ENCODE data around the gene BACE1.

The BACE1 gene

DNA sequence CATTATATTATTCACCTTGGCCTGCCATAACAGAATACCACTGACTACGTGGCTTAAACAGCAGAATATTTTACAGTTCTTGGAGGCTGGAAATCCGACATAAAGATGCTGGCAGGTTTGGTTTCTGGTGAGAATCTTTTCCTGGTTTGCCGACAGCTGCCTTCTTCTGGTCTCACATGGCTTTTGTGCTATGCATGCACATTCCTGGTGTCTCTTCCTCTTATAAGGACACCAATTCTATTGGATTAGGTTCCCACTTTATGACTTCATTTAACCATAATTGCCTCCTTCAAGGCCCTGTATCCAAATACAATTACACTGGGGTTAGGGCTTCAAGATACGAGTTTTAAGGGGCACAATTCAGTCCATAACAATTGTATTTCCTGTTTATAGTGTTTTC lies 66.5 kb downstream of the BACE1 start:
- no peaks in the 10 kb centered on the region for H3K79me2 ChIP-seq (ENCODE audit: control insufficient read depth, insufficient read depth, low read length, poor library complexity)
- H4K12ac ChIP-seq (ENCODE audit: low read depth, low read length) = no peak overlapping the region
- no peak overlapping the region for H3K4me3 ChIP-seq (ENCODE audit: low read depth, low read length)
- H3K4me1 ChIP-seq (ENCODE audit: control insufficient read depth in 1 of 2, insufficient read depth in 2 of 2, low read length in 2 of 2) = no peaks in the 10 kb centered on the region
- no peaks in the 10 kb centered on the region for H3K27me3 ChIP-seq (ENCODE audit: insufficient read depth, low read length)
- H2BK12ac ChIP-seq (ENCODE audit: low read length) = no peak overlapping the region
- WGBS (ENCODE audit: extremely low coverage, insufficient coverage, insufficient read length) = no CpG with 5 or more reads among the region's 4 CpGs
- no peak overlapping the region for H3K4me2 ChIP-seq (ENCODE audit: low read length)
- H4K8ac ChIP-seq (ENCODE audit: low read depth, low read length) = no peak overlapping the region
- DNase-seq = no peak
- H2AFZ ChIP-seq (ENCODE audit: insufficient read depth, low read length, poor library complexity) = no peak overlapping the region
- H3K23ac ChIP-seq (ENCODE audit: low read length) = no peak overlapping the region
- no peak overlapping the region for H3K14ac ChIP-seq (ENCODE audit: low read length)
- H3K9me3 ChIP-seq (ENCODE audit: insufficient read depth, low read depth, low read length) = no peaks in the 10 kb centered on the region
- no peak overlapping the region for H3K4ac ChIP-seq (ENCODE audit: low read depth, low read length)
- no peak overlapping the region for H2AK5ac ChIP-seq (ENCODE audit: low read length)
- H2BK120ac ChIP-seq (ENCODE audit: insufficient read depth, low read length, poor library complexity) = no peak overlapping the region
- H3K79me1 ChIP-seq (ENCODE audit: low read length) = no peaks in the 10 kb centered on the region
- no peak overlapping the region for H4K91ac ChIP-seq (ENCODE audit: low read depth, low read length)
- H3K18ac ChIP-seq (ENCODE audit: low read length) = no peak overlapping the region
- no peak overlapping the region for H2BK5ac ChIP-seq (ENCODE audit: low read depth, low read length, poor library complexity)
- no peak overlapping the region for H3K27ac ChIP-seq (ENCODE audit: low read depth, low read length)
- H3K36me3 ChIP-seq (ENCODE audit: control insufficient read depth in 1 of 2, insufficient read depth in 2 of 2, low read length in 2 of 2) = peaks cover 24 to 25% of the 10 kb centered on the region in 2 experiments
- no peak overlapping the region for H3K9ac ChIP-seq (ENCODE audit: low read length)

DNA sequence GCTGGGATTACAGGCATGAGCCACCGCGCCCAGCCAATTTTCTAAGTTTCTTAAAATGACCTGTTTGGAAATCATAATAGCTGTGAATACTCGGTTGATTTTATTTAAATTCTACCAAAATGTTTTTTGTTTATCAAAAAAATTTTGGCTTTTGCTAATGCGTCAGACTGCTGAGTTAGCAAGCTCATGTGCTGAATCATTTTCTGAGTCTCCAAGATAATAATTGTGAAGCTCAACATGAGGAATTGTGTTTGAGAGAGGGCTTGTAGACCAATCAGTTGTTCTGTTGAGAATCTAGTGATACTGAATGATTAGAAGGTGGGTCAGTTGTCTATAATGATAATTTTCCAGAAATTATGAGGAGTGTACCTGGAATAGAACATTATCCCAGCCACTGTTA lies 67.7 kb downstream of the BACE1 start:
- Histone ChIP-seq H3K79me1 (ENCODE audit: low read length) (no peaks in the 10 kb centered on the region), H3K23ac (ENCODE audit: low read length) (no peak overlapping the region), H3K79me2 (ENCODE audit: control insufficient read depth, insufficient read depth, low read length, poor library complexity) (no peaks in the 10 kb centered on the region), H2AK5ac (ENCODE audit: low read length) (no peak overlapping the region), H3K18ac (ENCODE audit: low read length) (no peak overlapping the region), H3K9ac (ENCODE audit: low read length) (no peak overlapping the region), H3K4me1 (ENCODE audit: control insufficient read depth in 1 of 2, insufficient read depth in 2 of 2, low read length in 2 of 2) (no peaks in the 10 kb centered on the region), H2BK120ac (ENCODE audit: insufficient read depth, low read length, poor library complexity) (no peak overlapping the region), H2BK5ac (ENCODE audit: low read depth, low read length, poor library complexity) (no peak overlapping the region), H3K27me3 (ENCODE audit: insufficient read depth, low read length) (no peaks in the 10 kb centered on the region), H3K4me2 (ENCODE audit: low read length) (no peak overlapping the region), H4K91ac (ENCODE audit: low read depth, low read length) (no peak overlapping the region), H3K27ac (ENCODE audit: low read depth, low read length) (no peak overlapping the region), H4K12ac (ENCODE audit: low read depth, low read length) (no peak overlapping the region), H2AFZ (ENCODE audit: insufficient read depth, low read length, poor library complexity) (no peak overlapping the region), H3K36me3 (ENCODE audit: control insufficient read depth in 1 of 2, insufficient read depth in 2 of 2, low read length in 2 of 2) (peaks cover 23 to 30% of the 10 kb centered on the region in 2 experiments), H3K4ac (ENCODE audit: low read depth, low read length) (no peak overlapping the region), H3K14ac (ENCODE audit: low read length) (no peak overlapping the region), H4K8ac (ENCODE audit: low read depth, low read length) (no peak overlapping the region), H3K4me3 (ENCODE audit: low read depth, low read length) (no peak overlapping the region), H2BK12ac (ENCODE audit: low read length) (no peak overlapping the region), H3K9me3 (ENCODE audit: insufficient read depth, low read depth, low read length) (no peaks in the 10 kb centered on the region)
- DNase-seq = no peak
- WGBS (ENCODE audit: extremely low coverage, insufficient coverage, insufficient read length) = no CpG with 5 or more reads among the region's 4 CpGs

DNA sequence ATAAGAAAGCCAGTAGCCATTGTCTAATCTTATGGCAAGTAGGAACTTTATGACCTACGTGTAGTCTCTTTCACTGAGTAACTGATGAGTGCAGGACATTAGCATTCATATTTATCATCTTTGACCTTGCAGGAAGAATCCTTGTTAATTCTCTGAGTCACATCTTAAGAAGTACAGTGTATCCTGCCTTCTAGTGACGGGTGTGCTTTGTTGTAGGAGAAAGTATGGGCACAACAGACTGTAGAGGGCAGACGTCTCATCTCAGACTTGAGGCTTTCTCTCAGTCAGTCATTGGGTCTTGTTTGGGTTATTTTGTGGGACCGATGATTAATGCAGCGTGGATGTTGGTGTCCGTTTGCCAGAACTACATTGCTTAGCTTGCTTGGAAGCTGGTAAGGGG lies 76.8 kb downstream of the BACE1 start:
- peaks cover 18 to 30% of the 10 kb centered on the region in 2 experiments for H3K36me3 ChIP-seq (ENCODE audit: control insufficient read depth in 1 of 2, insufficient read depth in 2 of 2, low read length in 2 of 2)
- H3K79me1 ChIP-seq (ENCODE audit: low read length) = no peaks in the 10 kb centered on the region
- no peak overlapping the region for H2AK5ac ChIP-seq (ENCODE audit: low read length)
- no peak overlapping the region for H4K91ac ChIP-seq (ENCODE audit: low read depth, low read length)
- no peak overlapping the region for H3K18ac ChIP-seq (ENCODE audit: low read length)
- no peak overlapping the region for H3K14ac ChIP-seq (ENCODE audit: low read length)
- H3K4me2 ChIP-seq (ENCODE audit: low read length) = no peak overlapping the region
- H2BK5ac ChIP-seq (ENCODE audit: low read depth, low read length, poor library complexity) = no peak overlapping the region
- no peaks in the 10 kb centered on the region for H3K27me3 ChIP-seq (ENCODE audit: insufficient read depth, low read length)
- no peak overlapping the region for H2BK12ac ChIP-seq (ENCODE audit: low read length)
- no peak overlapping the region for H4K8ac ChIP-seq (ENCODE audit: low read depth, low read length)
- no peak overlapping the region for H4K12ac ChIP-seq (ENCODE audit: low read depth, low read length)
- H3K4me3 ChIP-seq (ENCODE audit: low read depth, low read length) = no peak overlapping the region
- peak; percentile 18 to 39 for DNase-seq
- no peak overlapping the region for H2AFZ ChIP-seq (ENCODE audit: insufficient read depth, low read length, poor library complexity)
- no peak overlapping the region for H3K9ac ChIP-seq (ENCODE audit: low read length)
- no peak overlapping the region for H3K27ac ChIP-seq (ENCODE audit: low read depth, low read length)
- H3K9me3 ChIP-seq (ENCODE audit: insufficient read depth, low read depth, low read length) = no peaks in the 10 kb centered on the region
- no CpG with 5 or more reads among the region's 6 CpGs for WGBS (ENCODE audit: extremely low coverage, insufficient coverage, insufficient read length)
- no peak overlapping the region for H3K4ac ChIP-seq (ENCODE audit: low read depth, low read length)
- H3K23ac ChIP-seq (ENCODE audit: low read length) = no peak overlapping the region
- H3K79me2 ChIP-seq (ENCODE audit: control insufficient read depth, insufficient read depth, low read length, poor library complexity) = no peaks in the 10 kb centered on the region
- H2BK120ac ChIP-seq (ENCODE audit: insufficient read depth, low read length, poor library complexity) = no peak overlapping the region
- no peaks in the 10 kb centered on the region for H3K4me1 ChIP-seq (ENCODE audit: control insufficient read depth in 1 of 2, insufficient read depth in 2 of 2, low read length in 2 of 2)

DNA sequence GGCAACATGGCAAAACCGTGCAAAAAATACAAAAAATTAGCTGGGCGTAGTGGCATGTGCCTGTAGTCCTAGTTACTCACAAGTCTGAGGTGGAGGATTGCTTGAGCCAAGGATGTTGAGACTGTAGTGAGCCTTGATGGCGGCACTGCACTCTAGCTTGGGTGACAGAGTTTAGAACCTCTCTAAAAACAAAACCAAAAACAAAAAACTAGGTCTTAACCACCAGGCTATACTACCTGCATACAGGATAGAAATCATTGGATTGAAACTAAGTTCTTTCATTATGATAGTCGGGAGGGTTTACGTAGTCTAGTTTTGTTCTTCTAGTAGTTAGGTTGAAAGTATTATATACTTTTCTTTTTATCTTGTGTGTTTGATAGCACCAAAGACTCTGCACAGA lies 77.8 kb downstream of the BACE1 start:
- WGBS (ENCODE audit: extremely low coverage, insufficient coverage, insufficient read length) = no CpG with 5 or more reads among the region's 5 CpGs
- Histone ChIP-seq H3K4ac (ENCODE audit: low read depth, low read length) (no peak overlapping the region), H2BK5ac (ENCODE audit: low read depth, low read length, poor library complexity) (no peak overlapping the region), H2BK120ac (ENCODE audit: insufficient read depth, low read length, poor library complexity) (no peak overlapping the region), H3K18ac (ENCODE audit: low read length) (no peak overlapping the region), H3K27me3 (ENCODE audit: insufficient read depth, low read length) (no peaks in the 10 kb centered on the region), H2AK5ac (ENCODE audit: low read length) (no peak overlapping the region), H3K79me1 (ENCODE audit: low read length) (no peaks in the 10 kb centered on the region), H3K14ac (ENCODE audit: low read length) (no peak overlapping the region), H3K27ac (ENCODE audit: low read depth, low read length) (no peak overlapping the region), H3K4me3 (ENCODE audit: low read depth, low read length) (no peak overlapping the region), H2AFZ (ENCODE audit: insufficient read depth, low read length, poor library complexity) (no peak overlapping the region), H3K4me2 (ENCODE audit: low read length) (no peak overlapping the region), H3K9me3 (ENCODE audit: insufficient read depth, low read depth, low read length) (no peaks in the 10 kb centered on the region), H4K8ac (ENCODE audit: low read depth, low read length) (no peak overlapping the region), H3K79me2 (ENCODE audit: control insufficient read depth, insufficient read depth, low read length, poor library complexity) (peaks cover under 1% of the 10 kb centered on the region), H3K36me3 (ENCODE audit: control insufficient read depth in 1 of 2, insufficient read depth in 2 of 2, low read length in 2 of 2) (peaks cover 18 to 23% of the 10 kb centered on the region in 2 experiments), H4K12ac (ENCODE audit: low read depth, low read length) (no peak overlapping the region), H4K91ac (ENCODE audit: low read depth, low read length) (no peak overlapping the region), H2BK12ac (ENCODE audit: low read length) (no peak overlapping the region), H3K4me1 (ENCODE audit: control insufficient read depth in 1 of 2, insufficient read depth in 2 of 2, low read length in 2 of 2) (peaks cover 2 to 3% of the 10 kb centered on the region in 2 experiments), H3K9ac (ENCODE audit: low read length) (no peak overlapping the region), H3K23ac (ENCODE audit: low read length) (no peak overlapping the region)
- DNase-seq = no peak

All from trophoblast cell (in vitro differentiated cells and primary cell).